HEK293T (cell line): ENCODE measurements around the gene CDK14.

Experiments
- CTCF ChIA-PET: fragments of 350-600 bp; formaldehyde crosslinking; extraction: SDS; loops from one replicate; lab custom pipeline; 2021; ENCODE audit warnings: antibody characterized with exemption, inconsistent platforms; lab: Yijun Ruan, JAX
- POLR2A ChIA-PET: fragments of 350-600 bp; formaldehyde crosslinking; extraction: SDS; loops from one replicate; lab custom pipeline; 2020; ENCODE audit warnings: antibody characterized with exemption, inconsistent platforms; lab: Yijun Ruan, JAX
- DNase-seq: peaks from one replicate; pipeline ENCODE4 v3.0.0; 2012; ENCODE audit warnings: mixed read lengths; ENCODE audit errors: extremely low spot score
- ARNT ChIP-seq: fragments of 450-650 bp; IDR thresholded peaks from 2 replicates; pipeline ENCODE4 v1.6.1; 2017; ENCODE audit warnings: mild to moderate bottlenecking
- BHLHE40 ChIP-seq: fragments of 450-650 bp; IDR thresholded peaks from 2 replicates; pipeline ENCODE4 v1.6.1; 2016; ENCODE audit warnings: mild to moderate bottlenecking, moderate library complexity, borderline replicate concordance
- CTBP1 ChIP-seq: fragments of 450-650 bp; IDR thresholded peaks from 2 replicates; pipeline ENCODE4 v1.6.1; 2016; ENCODE audit warnings: borderline replicate concordance
- ELF4 ChIP-seq: fragments of 450-650 bp; IDR thresholded peaks from 2 replicates; pipeline ENCODE4 v1.6.1; 2017; ENCODE audit warnings: antibody characterized with exemption
- FOXA1 ChIP-seq: fragments of 450-650 bp; IDR thresholded peaks from 2 replicates; pipeline ENCODE4 v1.6.1; 2016; ENCODE audit warnings: mild to moderate bottlenecking
- FOXK2 ChIP-seq: fragments of 450-650 bp; IDR thresholded peaks from 2 replicates; pipeline ENCODE4 v1.6.1; 2016; ENCODE audit warnings: mild to moderate bottlenecking
- FOXM1 ChIP-seq: fragments of 450-650 bp; IDR thresholded peaks from 2 replicates; pipeline ENCODE4 v1.6.1; 2017; ENCODE audit warnings: mild to moderate bottlenecking, borderline replicate concordance
- HDGF ChIP-seq: fragments of 450-650 bp; IDR thresholded peaks from 2 replicates; pipeline ENCODE4 v1.6.1; 2017; ENCODE audit warnings: antibody characterized with exemption, borderline replicate concordance
- L3MBTL2 ChIP-seq: fragments of 450-650 bp; conservative IDR thresholded peaks from 2 replicates; pipeline ENCODE4 v1.6.1; 2016; ENCODE audit warnings: mild to moderate bottlenecking
- LEF1 ChIP-seq: fragments of 450-650 bp; IDR thresholded peaks from 2 replicates; pipeline ENCODE4 v1.6.1; 2017; ENCODE audit warnings: mild to moderate bottlenecking, borderline replicate concordance
- NFRKB ChIP-seq: fragments of 450-650 bp; IDR thresholded peaks from 2 replicates; pipeline ENCODE4 v1.6.1; 2016; ENCODE audit warnings: mild to moderate bottlenecking, moderate library complexity
- PKNOX1 ChIP-seq: fragments of 450-650 bp; IDR thresholded peaks from 2 replicates; pipeline ENCODE4 v1.6.1; 2016
- SP1 ChIP-seq: fragments of 450-650 bp; IDR thresholded peaks from 2 replicates; pipeline ENCODE4 v1.6.1; 2017
- SUZ12 ChIP-seq: fragments of 450-650 bp; IDR thresholded peaks from 2 replicates; pipeline ENCODE4 v1.6.1; 2016; ENCODE audit warnings: mild to moderate bottlenecking
- TARDBP ChIP-seq: fragments of 450-650 bp; IDR thresholded peaks from 2 replicates; pipeline ENCODE4 v1.6.1; 2016
- ZNF384 ChIP-seq: fragments of 450-650 bp; IDR thresholded peaks from 2 replicates; pipeline ENCODE4 v1.6.1; 2016

The CDK14 gene

GRCh38 chr7:90717296-90718060 lies 121.4 kb downstream of the CDK14 start:
- DNase-seq = no peak
- ChIA-PET CTCF (no interaction called here), POLR2A (no interaction called here)
- no peak for TF ChIP-seq HDGF
- TF ChIP-seq LEF1 = no peak
- TF ChIP-seq L3MBTL2 = no peak
- no peak for TF ChIP-seq FOXK2
- TF ChIP-seq SUZ12 = no peak
- TF ChIP-seq ELF4 = no peak
- TF ChIP-seq PKNOX1 = no peak

GRCh38 chr7:90719155-90719554 lies 123.0 kb downstream of the CDK14 start:
- TF ChIP-seq LEF1 (no peak), BHLHE40 (no peak), PKNOX1 (no peak), SP1 (no peak), FOXA1 (no peak), CTBP1 (no peak), SUZ12 (no peak), HDGF (no peak), ZNF384 (no peak), FOXM1 (no peak), ELF4 (no peak), L3MBTL2 (no peak), FOXK2 (no peak), TARDBP (no peak), ARNT (no peak), NFRKB (no peak)
- ChIA-PET POLR2A (no interaction called here), CTCF (no interaction called here)
- no peak for DNase-seq

GRCh38 chr7:90720984-90721760 lies 125.1 kb downstream of the CDK14 start:
- POLR2A ChIA-PET = no interaction called here
- CTCF ChIA-PET = no interaction called here
- TF ChIP-seq LEF1 = no peak
- DNase-seq = no peak

GRCh38 chr7:90721869-90722431 lies 125.8 kb downstream of the CDK14 start:
- CTCF ChIA-PET = no interaction called here
- POLR2A ChIA-PET = no interaction called here
- no peak for TF ChIP-seq FOXK2
- no peak for TF ChIP-seq PKNOX1
- no peak for TF ChIP-seq SP1
- no peak for TF ChIP-seq SUZ12
- no peak for TF ChIP-seq CTBP1
- no peak for TF ChIP-seq TARDBP
- no peak for TF ChIP-seq LEF1
- no peak for TF ChIP-seq NFRKB
- no peak for TF ChIP-seq ELF4
- TF ChIP-seq BHLHE40 = no peak
- TF ChIP-seq HDGF = no peak
- no peak for TF ChIP-seq ZNF384
- no peak for TF ChIP-seq FOXM1
- TF ChIP-seq FOXA1 = no peak
- TF ChIP-seq L3MBTL2 = no peak
- no peak for TF ChIP-seq ARNT
- no peak for DNase-seq

- ChIA-PET POLR2A (no interaction called here), CTCF (no interaction called here)
- TF ChIP-seq ELF4 (no peak), TARDBP (no peak), SP1 (no peak), FOXK2 (no peak), SUZ12 (no peak)
- no peak for DNase-seq
Observed at GRCh38 chr7:90723233-90723632, 127.1 kb downstream of the CDK14 start.

- DNase-seq = no peak
Observed at GRCh38 chr7:90723866-90724265, 127.7 kb downstream of the CDK14 start.

More at GRCh38 chr7:90723866-90724265, 127.7 kb downstream of the CDK14 start:
- POLR2A ChIA-PET = no interaction called here
- CTCF ChIA-PET = no interaction called here
- TF ChIP-seq TARDBP (no peak), LEF1 (no peak), FOXK2 (no peak), PKNOX1 (no peak), FOXM1 (no peak), L3MBTL2 (no peak), FOXA1 (no peak), NFRKB (no peak), BHLHE40 (no peak), SUZ12 (no peak)
